ENCODE measurements around the gene HOXA13.

The HOXA13 gene

DNA sequence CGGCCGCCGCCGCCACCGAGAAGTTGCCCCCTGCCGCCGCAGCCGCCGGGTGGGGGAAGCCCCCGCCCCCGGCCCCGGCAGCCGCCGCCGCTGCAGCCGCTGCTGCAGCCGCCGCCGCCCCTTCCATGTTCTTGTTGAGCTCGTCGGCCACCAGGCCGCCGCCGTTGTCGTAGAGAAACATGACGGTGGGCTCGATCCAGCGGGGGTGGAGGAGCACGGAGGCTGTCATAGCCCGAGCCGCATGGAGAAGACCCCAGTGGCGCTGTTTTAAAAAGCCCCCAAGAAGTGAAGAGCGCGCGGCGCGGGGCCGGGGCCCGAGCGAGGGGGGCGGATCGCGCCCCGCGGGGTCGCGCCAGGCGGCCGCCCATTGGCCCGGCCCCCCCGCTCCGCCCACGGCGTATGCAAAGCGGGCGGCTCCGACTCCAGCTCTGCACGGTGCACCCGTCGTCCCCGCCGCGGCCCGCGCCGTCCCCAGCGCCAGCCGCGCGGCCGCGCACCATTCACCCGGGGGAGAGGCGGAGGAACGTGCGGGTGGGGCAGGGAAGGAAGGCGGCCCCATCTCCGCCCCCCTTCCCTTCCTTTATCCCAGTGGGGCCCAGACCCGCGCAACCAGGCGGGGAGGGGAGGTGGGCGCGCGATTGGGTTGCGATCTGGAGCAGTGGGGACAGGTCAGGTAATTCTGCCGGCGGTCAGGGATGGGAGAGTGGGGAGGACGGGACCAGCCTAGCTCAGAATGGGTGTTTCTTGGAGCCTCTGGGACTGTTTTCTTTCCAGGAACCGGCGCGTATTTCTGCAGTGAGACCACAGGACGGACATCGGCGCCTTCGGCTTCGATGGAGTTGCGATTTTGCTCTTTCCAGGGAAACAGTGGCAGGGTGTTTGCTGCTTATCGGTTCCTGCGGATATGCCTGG lies at the start of gene HOXA13:
Gene HOXA13, minus strand, starts transcription at position 243 of the 912 bp plus-strand sequence. Its CDS starts 14 bp downstream, at position 229.
- DNase-seq: no peak

DNA sequence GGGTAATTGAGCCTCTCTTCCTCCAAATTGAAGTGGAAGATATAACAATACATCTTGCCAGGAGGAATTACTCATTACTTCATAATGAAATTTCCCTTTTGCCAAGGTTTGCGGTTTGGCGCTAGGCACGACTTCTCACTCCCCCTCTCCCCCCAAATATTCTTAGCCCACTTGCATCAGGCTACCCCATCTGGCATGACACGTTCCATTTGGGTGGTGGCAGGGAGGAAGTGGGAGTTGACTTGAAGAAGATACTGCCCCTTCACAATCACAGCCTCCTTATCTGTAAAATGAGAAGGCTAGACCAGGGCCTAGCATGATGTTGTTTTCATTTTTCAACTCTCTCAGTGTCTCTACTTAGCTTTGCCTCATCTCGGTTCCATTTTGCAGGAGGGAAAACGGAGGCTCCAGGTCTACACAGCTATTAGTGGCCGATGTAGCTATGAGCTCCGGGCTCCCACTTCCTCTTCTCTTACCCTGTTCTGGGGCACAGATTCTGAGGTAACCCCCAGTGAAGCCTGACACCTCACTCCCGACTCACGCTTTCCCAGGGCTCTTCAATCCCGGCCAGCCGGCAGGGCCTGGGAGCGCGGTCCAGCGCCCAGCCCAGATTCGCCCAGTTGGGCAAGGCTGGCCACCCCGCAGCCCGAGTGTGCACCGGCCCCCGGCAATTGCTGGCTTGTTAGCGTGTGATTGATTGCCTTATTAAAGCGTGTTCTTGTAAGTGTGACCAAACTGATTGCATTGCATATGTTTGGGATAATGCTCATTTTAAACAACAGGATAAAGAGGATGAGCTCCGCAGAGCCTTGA lies 49.2 kb upstream of the HOXA13 start:
- no peak for DNase-seq

DNA sequence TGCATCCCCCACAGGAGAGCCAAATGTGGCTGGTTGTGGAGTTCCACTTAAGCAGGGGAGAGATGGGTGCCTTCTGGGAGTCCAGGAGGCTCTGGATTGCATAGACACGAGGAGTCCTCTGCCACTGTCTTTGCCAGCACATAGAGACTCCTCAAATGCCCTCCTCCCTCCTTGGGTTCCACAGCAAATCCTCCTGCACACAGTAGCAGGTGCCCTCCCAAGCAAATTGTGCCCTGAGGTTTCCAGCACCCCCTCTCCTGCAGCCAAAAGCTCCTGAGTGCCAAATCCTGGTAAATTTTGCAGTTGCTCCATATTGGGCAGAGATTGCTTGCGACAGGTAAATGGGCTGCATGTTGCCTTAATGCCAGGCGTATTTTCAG lies 48.5 kb upstream of the HOXA13 start:
- DNase-seq: no peak

GRCh38 chr7:27247452-27248426 lies 47.8 kb upstream of the HOXA13 start:
- DNase-seq: no peak

- no peak for DNase-seq
Observed at GRCh38 chr7:27247000-27247399, 47.1 kb upstream of the HOXA13 start.

DNA sequence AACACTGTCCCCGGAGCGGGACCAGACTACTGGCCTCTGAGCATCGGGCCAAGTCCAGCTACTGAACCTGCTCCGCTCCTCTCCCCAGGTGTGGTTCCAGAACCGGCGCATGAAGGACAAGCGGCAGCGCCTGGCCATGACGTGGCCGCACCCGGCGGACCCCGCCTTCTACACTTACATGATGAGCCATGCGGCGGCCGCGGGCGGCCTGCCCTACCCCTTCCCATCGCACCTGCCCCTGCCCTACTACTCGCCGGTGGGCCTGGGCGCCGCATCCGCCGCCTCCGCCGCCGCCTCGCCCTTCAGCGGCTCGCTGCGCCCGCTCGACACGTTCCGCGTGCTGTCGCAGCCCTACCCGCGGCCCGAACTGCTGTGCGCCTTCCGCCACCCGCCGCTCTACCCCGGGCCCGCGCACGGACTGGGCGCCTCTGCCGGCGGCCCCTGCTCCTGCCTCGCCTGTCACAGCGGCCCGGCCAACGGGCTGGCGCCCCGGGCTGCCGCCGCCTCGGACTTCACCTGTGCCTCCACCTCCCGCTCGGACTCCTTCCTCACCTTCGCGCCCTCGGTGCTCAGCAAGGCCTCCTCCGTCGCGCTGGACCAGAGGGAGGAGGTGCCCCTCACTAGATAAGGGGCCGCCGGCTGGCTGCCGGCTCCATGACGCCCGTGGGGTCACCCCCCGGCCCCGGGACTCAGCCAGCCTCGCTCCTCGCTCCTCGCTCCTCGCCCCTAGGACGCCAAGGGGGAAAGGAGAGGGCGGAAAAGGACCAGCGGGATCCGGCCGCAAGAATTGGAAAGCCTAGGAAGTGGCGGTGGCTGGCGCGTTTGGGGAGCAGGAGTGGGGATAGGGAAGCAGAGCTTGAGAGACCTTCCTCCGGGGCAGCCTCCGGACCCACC lies 46.2 kb upstream of the HOXA13 start:
- DNase-seq: no peak

- no peak for DNase-seq
Observed at GRCh38 chr7:27245124-27245797, 45.4 kb upstream of the HOXA13 start.

DNA sequence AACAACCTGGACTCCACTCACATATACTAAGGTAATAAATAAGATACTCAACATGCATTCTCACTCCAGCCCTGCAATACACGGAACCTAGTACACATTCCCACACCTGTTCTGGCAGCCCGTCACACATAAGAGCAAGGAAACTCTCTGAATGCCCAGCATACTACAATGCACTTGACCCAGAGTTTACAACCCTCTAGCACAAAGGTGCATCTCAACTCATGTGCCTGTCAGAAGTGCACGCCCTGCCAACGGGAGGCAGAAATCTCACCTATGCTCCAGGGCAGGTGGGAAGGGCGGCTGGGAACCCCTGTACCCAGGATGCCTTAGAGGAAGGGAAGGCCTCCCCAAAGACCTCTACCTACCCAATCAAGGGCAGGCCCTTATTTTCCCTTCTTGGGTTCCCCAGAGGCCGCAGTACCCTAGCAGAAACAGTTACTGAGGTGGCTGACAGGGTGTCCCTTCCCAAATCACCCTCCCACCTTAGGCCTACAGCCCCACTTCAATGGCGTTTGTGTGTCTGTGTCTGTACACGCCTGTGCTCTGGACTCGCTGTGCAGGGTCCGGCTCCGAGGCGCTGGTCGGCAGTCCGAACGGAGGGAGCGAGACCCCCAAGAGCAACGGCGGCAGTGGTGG lies 44.7 kb upstream of the HOXA13 start:
- DNase-seq: no peak

- no peak for DNase-seq
Observed at GRCh38 chr7:27243340-27244163, 43.7 kb upstream of the HOXA13 start.

- DNase-seq: no peak
Observed at GRCh38 chr7:27242555-27243339, 42.9 kb upstream of the HOXA13 start, which contains the start of gene EVX1. Gene EVX1 (plus strand): TSS chr7:27242802. CDS start chr7:27243031, 229 bp downstream.

- no peak for DNase-seq
Observed at GRCh38 chr7:27242154-27242553, 42.3 kb upstream of the HOXA13 start.

DNA sequence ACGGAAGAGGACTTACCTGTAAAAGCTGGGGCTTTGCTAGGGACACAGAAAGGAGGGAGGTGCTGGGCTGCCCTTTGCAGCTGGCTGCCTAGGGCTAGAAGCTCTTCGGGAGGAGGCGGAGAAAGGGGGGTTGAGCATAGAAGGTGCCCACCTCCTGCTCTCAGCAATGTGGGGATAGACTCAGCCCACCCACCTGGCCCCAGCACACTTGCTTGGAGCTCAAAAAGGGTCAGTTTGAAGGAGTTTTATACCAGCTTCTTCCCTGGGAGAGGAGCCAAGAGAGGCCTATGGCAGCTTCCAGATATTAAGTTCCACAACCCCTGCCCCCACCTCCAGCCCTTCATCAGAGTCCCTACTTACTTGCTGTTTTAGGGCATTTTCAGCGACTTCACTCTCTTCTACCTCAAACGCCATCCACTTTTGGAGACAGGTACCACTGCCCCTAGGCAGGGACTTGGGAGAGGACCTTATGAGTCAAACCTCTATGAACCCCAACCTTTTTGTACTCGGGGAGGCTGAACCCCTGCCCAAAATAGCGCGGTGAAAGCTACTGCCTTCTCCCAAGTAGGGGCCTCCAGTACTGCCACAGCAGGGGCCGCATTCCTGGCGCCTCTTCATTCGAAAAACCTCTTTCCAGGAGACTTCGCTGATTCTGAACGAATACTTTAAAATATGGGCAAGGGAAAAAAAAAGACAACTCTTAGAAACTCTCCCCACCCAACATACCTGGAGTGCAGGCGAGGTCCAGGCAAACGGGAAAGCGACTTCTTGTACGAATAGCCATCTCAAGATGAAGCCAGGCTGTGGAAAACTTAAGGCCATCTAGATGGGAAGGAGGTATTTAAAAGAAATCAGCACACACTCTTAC lies 41.5 kb upstream of the HOXA13 start:
- no peak for DNase-seq

- no peak for DNase-seq
Observed at GRCh38 chr7:27240015-27240731, 40.3 kb upstream of the HOXA13 start.

DNA sequence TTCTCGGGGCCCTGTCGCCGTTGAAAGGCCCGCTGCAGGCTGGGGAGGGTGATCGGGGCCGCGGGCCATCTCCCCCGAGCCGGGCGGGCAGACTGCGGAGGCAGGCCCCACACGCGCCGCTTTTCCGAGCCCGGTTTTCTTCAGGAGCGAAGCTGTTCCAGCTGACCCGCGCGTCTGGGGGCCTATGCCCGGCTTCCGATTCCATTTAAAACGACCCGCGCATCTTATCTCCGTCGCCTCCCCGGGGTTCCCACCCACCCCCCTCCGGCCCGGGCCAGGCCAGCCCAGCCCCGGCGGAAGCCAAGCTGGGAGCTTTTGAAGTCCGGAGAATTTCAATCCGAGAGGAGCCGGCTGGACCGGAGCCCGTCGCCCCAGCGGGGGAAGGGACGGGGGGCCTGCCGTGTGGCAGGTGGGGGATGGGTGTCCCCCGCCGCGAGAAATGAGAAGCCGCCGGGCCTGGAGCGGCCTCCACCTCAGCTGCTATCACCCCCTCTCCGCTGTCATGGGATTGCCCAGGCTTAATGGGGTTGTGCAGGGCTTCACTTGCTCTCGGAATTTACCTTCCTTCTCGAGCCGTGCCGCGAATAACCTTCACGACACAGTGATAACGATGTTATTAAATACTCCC lies 39.6 kb upstream of the HOXA13 start:
- no peak for DNase-seq

GRCh38 chr7:27238979-27239386 lies 39.1 kb upstream of the HOXA13 start:
- no peak for DNase-seq

- DNase-seq: no peak
Observed at GRCh38 chr7:27237735-27238334, 37.9 kb upstream of the HOXA13 start.
